Myocyte (in vitro differentiated cells): ENCODE data around the gene SNRPF. TPM values are rescaled to one million over a fixed set of nuclear protein-coding genes. Genes with fewer than 3 reads are reported as not detected.

ENCODE experiments used
- DNase-seq: peaks from one replicate; pipeline ENCODE4 v3.0.0-alpha.2; 2012; ENCODE audit warnings: low read depth
- total RNA-seq: library from RNA; depleted of rRNA; stranded (reverse); fragments of >200 nt; gene quantifications from 2 replicates; pipeline ENCODE4 v1.2.3, GENCODE V29; 2014

Gene SNRPF
- total RNA-seq, 1 donor from 2014 or later = 7.5 TPM

DNA sequence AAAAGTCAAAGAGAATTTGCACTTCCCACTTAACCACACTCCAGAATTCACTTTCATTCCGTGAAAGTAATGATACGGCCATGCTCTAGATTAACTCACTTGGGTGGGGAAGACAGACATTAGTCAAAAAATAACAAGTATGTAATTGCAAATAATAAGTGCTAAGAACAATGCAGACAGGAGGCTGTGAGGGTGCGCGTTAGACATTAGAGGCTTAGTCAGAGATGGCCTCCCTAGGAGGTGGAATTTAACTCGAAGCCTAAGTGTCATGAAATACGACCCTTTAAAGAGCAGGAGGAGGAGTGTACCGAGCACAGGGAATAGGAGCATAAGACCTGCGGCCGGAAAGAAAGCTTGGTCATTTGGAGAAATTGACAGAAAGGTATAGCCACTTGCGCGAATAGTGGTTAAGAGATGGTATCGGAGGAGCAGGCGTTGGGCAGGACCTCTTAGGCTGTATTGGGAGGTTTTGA, 628 bp downstream of the SNRPF start:
- DNase-seq = peak; percentile 45

DNA sequence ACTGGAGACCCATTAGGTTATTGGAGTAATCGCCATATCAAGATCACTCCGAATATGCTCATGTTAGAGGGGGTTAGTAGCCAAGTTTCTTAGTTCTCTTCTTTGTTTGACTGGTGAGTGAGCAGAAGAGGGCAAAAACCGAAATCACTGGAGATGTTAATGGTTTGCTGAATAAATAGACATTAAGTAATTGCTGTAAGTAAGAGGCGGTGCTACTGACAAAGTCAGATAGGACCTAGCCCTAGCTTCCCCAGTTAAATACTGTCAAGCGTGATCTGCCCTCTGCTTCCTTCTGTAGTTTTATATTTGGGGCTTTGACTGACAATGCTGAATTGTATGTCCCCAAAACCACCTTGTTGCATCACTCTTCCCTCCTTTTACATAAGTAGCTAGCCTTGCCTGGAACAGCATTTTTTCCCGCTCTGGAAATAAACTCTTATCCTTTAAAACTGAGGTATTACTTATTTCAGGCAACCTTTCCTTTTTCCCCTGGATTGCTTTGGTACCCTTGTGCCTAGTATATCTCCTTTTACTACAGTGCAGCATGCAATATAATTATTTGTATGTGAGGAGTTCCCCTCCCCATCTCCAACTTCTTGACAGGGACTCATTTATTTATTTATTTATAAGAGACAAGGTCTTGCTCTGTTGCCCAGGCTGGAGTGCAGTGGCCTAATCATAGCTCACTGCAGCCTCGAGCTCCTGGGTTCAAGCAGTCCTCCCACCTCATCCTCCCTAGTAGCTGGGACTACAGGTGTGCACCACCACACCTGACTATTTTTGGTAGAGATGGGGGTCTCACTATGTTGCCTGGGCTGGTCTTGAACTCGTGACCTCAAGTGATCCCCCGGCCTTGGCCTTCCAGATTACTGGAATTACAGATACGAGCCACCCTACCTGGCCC, 1.4 kb downstream of the SNRPF start:
- DNase-seq = no peak

DNA sequence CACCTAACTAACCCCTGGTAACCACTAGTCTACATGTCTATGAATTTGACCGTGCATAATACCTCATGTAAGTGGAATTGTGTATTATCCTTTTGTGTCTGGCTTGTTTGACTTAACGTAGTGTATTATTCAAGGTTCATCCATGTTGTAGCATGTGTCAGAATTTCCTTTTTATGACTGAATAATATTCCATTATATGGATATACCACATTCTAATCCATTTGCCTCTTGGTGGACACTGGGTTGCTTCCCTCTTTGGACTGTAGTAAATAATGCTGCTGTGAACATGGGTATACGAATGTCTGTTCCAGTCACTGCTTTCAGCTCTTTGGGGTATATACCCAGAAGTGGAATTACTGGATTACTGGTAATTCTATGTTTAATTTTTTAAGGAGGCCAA, 3.3 kb downstream of the SNRPF start:
- no peak for DNase-seq

- no peak for DNase-seq
These were observed 4.6 kb downstream of the SNRPF start for GRCh38 chr12:95863337-95863736.

DNA sequence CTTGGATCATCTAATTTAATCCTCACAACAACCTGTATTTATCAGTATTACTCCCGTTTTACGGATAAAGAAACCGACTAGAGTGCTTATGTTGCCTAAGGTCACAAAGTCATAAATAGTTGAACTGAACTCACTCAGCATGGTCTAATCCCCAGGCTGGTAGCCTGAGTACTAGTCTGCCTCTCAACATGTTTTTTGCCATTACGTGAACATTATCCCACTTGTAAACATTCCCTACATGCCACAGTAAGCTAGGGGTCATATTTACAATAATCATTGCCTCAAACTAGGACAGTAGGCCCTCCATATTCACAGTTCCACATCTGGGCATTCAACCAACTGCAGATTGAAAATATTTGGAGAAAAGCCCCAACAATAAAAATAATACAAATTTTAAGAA, 12.1 kb downstream of the SNRPF start:
- no peak for DNase-seq

DNA sequence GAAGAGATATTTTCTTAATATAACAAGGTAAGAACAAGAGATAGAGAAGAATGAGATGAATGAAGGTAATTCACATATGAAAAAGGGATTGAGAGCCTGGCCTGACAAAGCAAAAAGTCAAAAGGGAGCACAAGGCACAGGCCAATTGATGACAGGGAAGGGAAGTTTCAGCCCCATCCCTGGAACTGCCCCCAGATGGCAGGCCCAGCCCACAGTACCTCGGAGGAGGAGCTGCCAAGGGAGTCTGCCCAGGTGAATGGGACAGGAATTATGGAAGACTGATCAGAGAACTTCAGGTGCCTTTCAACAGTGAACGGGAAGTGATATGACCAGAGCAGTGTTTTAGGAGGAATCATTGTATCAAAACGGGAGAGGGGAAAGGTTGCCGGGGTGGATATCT, 15.7 kb downstream of the SNRPF start:
- no peak for DNase-seq

DNA sequence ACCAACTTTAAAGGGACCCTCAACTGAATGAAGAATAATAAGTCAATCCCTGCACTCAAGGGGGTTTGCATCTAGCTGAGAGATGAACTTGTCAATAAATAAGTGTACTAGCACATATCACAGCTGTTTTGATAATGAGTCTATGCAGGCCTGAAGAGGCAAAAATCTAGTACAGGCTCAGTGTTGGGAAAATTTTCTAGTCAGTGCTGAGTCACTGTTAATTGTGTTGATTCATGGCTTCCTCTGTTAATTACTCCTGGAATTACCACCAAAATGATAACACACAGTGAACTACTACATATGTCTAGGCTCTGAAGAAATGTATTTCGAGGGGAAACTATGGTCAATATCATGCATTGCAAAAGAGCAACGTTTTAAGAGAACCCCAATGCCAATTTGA, 18.9 kb downstream of the SNRPF start:
- DNase-seq = no peak

DNA sequence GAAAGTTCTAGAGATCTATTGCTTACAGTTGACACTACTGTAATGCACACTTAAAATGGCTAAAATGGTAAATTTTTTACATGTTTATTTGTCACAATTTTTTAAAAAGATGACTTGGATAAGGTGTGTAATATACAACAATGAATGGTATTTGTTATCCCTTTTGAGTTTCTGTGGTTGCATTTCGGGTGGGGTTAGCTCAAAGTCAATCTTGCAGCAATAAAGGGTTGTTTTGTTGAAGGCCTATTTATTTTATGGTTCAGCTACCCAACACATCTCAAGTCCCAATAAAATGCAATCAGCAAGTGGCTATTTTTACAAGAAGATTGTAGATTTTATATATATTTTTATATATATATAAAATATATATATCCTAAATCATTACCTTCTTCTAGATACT, 22.1 kb downstream of the SNRPF start:
- DNase-seq = no peak

- DNase-seq = peak; percentile 15
These were observed 22.7 kb downstream of the SNRPF start for GRCh38 chr12:95881331-95881955.

DNA sequence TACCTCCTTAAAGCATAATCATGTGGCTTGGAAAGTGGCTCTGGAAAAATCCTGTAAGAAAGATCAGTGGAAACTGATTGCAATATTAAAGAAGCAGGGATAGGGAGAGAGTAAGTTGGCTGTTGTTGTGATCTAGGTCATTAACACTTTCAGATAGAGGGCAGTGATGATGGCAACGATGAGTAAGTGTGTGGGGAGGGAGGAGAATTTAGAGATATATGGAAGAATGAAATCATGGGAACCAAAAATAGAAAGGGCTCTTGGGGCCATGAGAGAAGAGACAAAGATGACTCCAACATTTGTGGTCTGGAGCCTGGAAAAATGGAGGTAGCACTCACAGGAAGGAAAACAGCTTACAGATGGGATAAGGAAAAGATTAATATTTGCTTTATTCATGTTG, 23.3 kb downstream of the SNRPF start:
- peak; percentile 58 for DNase-seq

GRCh38 chr12:95882873-95883272, 24.1 kb downstream of the SNRPF start:
- DNase-seq = no peak

- no peak for DNase-seq
These were observed 26.2 kb downstream of the SNRPF start for GRCh38 chr12:95884998-95885397.

- no peak for DNase-seq
These were observed 28.6 kb downstream of the SNRPF start for GRCh38 chr12:95887311-95887710.

GRCh38 chr12:95890958-95891357, 32.2 kb downstream of the SNRPF start:
- DNase-seq = no peak

DNA sequence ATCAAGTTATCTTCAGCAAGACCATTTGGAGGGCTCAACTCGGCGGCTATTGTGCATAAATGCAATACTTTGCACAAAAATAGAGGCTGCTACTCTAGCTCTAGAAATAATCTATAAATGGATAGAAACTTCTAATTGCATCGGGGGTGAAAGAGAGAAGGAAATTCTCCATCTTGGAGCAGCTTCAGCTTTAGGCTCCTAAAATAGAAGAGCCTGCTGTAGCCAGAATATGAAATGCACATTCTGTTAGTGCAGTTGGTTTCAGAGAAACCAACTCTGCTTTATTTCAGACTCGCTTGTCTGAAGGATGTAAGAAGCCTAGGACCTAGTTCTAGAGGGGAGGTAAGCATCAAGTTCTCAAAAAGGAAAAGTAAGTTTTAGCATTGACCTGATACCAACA, 38.1 kb downstream of the SNRPF start:
- DNase-seq = no peak

- no peak for DNase-seq
These were observed 39.3 kb downstream of the SNRPF start for GRCh38 chr12:95898081-95898480.

GRCh38 chr12:95908573-95908972, 49.8 kb downstream of the SNRPF start:
- DNase-seq = no peak

DNA sequence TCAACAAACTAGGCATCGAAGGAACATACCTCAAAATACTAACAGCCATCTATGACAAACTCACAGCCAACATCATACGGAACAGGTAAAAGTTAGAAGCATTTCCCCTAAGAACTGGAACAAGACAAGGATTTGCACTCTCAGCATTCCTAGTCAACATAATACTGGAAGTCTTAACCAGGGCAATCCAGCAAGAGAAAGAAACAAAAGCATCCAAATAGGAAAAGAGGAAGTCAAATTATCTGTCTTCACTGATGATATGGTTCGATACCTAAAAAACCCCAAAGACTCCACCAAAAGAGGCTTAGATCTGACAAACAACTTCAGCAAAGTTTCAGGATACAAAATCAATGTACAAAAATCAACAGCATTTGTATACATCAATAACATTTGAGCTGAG, 51.1 kb downstream of the SNRPF start:
- DNase-seq = no peak
